HFFc6 (cell line): ENCODE data around the gene CRHR1. TPM values are rescaled to one million over a fixed set of nuclear protein-coding genes. Genes with fewer than 3 reads are reported as not detected.

Experiments used
- DNase-seq: peaks from one replicate; pipeline ENCODE4 v3.0.0-alpha.2; 2018
- H3K27ac Mint-ChIP-seq: 2 replicates; pipeline ENCODE4 v1.8.0; 2020; ENCODE audit warnings: mild to moderate bottlenecking, mixed read lengths
- H3K27me3 Mint-ChIP-seq: 2 replicates; pipeline ENCODE4 v1.8.0; 2021; ENCODE audit warnings: mild to moderate bottlenecking, moderate library complexity, mixed read lengths; ENCODE audit not compliant: insufficient read depth
- H3K36me3 Mint-ChIP-seq: 2 replicates; pipeline ENCODE4 v1.8.0; 2021; ENCODE audit warnings: low read depth, mixed read lengths
- H3K4me1 Mint-ChIP-seq: 2 replicates; pipeline ENCODE4 v1.8.0; 2020; ENCODE audit warnings: low read depth, mixed read lengths
- H3K4me3 Mint-ChIP-seq: 2 replicates; pipeline ENCODE4 v1.8.0; 2020; ENCODE audit warnings: mild to moderate bottlenecking, moderate library complexity, mixed read lengths
- H3K9me3 Mint-ChIP-seq: 2 replicates; pipeline ENCODE4 v1.8.0; 2020; ENCODE audit warnings: mild to moderate bottlenecking, mixed read lengths
- total RNA-seq, 6 experiments: library from RNA; stranded (reverse); fragmentation: NEBNext Ultra II Directional; extraction: Animal tissue kit (Norgen Biotek cat#: 25700); gene quantifications; 2 replicates in 1 of 6; 3 replicates in 5 of 6; pipeline ENCODE4 v1.2.3, GENCODE V29; 2021
- TF ChIP-seq, protein P1 (sequence below): fragments of 200-600 bp; sonication (generic); IDR thresholded peaks from 2 replicates; pipeline ENCODE4 v1.5.0; 2021; ENCODE audit warnings: antibody characterized with exemption, mild to moderate bottlenecking

CRHR1 gene
- total RNA-seq, 6 experiments from 2014 or later: not detected

GRCh38 chr17:45755050-45755449, 29.1 kb upstream of the CRHR1 start:
- peaks cover 56% of the 10 kb centered on the region for H3K27me3 Mint-ChIP-seq
- H3K4me3 Mint-ChIP-seq: no peak overlapping the region
- no peak for DNase-seq
- no peak overlapping the region for H3K27ac Mint-ChIP-seq
- no peaks in the 10 kb centered on the region for H3K36me3 Mint-ChIP-seq
- no peaks in the 10 kb centered on the region for H3K9me3 Mint-ChIP-seq
- TF ChIP-seq, protein P1, sequence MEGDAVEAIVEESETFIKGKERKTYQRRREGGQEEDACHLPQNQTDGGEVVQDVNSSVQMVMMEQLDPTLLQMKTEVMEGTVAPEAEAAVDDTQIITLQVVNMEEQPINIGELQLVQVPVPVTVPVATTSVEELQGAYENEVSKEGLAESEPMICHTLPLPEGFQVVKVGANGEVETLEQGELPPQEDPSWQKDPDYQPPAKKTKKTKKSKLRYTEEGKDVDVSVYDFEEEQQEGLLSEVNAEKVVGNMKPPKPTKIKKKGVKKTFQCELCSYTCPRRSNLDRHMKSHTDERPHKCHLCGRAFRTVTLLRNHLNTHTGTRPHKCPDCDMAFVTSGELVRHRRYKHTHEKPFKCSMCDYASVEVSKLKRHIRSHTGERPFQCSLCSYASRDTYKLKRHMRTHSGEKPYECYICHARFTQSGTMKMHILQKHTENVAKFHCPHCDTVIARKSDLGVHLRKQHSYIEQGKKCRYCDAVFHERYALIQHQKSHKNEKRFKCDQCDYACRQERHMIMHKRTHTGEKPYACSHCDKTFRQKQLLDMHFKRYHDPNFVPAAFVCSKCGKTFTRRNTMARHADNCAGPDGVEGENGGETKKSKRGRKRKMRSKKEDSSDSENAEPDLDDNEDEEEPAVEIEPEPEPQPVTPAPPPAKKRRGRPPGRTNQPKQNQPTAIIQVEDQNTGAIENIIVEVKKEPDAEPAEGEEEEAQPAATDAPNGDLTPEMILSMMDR: no peak
- no peaks in the 10 kb centered on the region for H3K4me1 Mint-ChIP-seq

DNA sequence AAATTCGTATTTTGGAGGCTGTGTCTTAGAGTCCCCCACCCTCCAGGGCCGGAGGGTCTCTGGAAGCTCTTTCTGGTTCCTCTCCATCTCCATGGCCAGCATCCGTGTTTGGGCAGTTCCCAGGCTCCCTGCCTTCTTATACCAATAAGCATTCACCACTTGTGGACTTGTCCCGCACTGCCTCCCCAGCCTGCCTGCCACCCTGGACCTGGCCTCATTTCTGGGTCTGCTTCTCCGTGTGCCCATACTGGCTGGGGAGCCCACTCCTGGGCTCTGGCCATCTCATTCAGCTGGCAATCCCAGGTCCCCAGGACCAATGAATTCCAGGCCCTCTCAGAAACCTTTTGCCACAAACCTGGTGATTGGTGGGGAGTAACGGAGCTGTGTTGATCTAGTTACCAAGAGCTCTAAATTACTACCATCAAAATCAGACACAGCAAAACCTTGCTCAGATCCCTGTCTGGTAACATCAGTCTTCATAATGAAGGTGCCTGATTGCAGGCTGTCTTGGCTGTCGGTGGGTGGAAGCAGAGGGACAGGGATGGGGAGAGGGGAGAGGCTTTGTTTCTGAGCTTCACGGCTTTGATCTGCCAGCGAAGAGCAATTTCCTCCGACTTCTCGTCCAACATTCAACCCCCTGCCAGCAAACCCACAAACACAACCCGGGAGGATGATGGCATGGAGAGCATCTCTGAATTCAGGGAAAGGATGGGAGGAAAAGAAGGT, 27.7 kb upstream of the CRHR1 start:
- Mint-ChIP-seq H3K9me3 (no peaks in the 10 kb centered on the region), H3K4me1 (no peaks in the 10 kb centered on the region), H3K36me3 (no peaks in the 10 kb centered on the region), H3K27me3 (peaks cover 42% of the 10 kb centered on the region), H3K27ac (no peak overlapping the region), H3K4me3 (no peak overlapping the region)
- DNase-seq: no peak
- TF ChIP-seq, protein P1: no peak

GRCh38 chr17:45757431-45758218, 26.5 kb upstream of the CRHR1 start:
- no peaks in the 10 kb centered on the region for H3K4me1 Mint-ChIP-seq
- no peak overlapping the region for H3K27ac Mint-ChIP-seq
- no peak for DNase-seq
- no peaks in the 10 kb centered on the region for H3K36me3 Mint-ChIP-seq
- H3K9me3 Mint-ChIP-seq: no peaks in the 10 kb centered on the region
- TF ChIP-seq, protein P1: no peak
- no peak overlapping the region for H3K4me3 Mint-ChIP-seq
- peaks cover 32% of the 10 kb centered on the region for H3K27me3 Mint-ChIP-seq

GRCh38 chr17:45758544-45758943, 25.6 kb upstream of the CRHR1 start:
- Mint-ChIP-seq H3K27me3 (peaks cover 30% of the 10 kb centered on the region), H3K36me3 (no peaks in the 10 kb centered on the region)
- DNase-seq: no peak

GRCh38 chr17:45759761-45760160, 24.4 kb upstream of the CRHR1 start:
- H3K27me3 Mint-ChIP-seq: peaks cover 35% of the 10 kb centered on the region
- TF ChIP-seq, protein P1: no peak
- H3K9me3 Mint-ChIP-seq: no peaks in the 10 kb centered on the region
- H3K36me3 Mint-ChIP-seq: no peaks in the 10 kb centered on the region
- H3K4me1 Mint-ChIP-seq: no peaks in the 10 kb centered on the region
- DNase-seq: no peak
- H3K4me3 Mint-ChIP-seq: no peak overlapping the region
- no peak overlapping the region for H3K27ac Mint-ChIP-seq

More at GRCh38 chr17:45758544-45758943, 25.6 kb upstream of the CRHR1 start:
- H3K9me3 Mint-ChIP-seq: no peaks in the 10 kb centered on the region
- no peak overlapping the region for H3K27ac Mint-ChIP-seq
- TF ChIP-seq, protein P1: no peak
- H3K4me1 Mint-ChIP-seq: no peaks in the 10 kb centered on the region
- no peak overlapping the region for H3K4me3 Mint-ChIP-seq
